VCaP (cell line): ENCODE measurements around the gene SLC31A2.

Source experiments
- H3K27ac ChIP-seq: fragments of 450-650 bp; 2 replicates; pipeline ENCODE4 v1.5.1; 2017
- TF ChIP-seq, protein P1 (sequence below): fragments of 450-650 bp; conservative IDR thresholded peaks from 2 replicates; pipeline ENCODE4 v1.5.1; 2017; ENCODE audit warnings: mild to moderate bottlenecking, moderate library complexity

SLC31A2 gene

DNA sequence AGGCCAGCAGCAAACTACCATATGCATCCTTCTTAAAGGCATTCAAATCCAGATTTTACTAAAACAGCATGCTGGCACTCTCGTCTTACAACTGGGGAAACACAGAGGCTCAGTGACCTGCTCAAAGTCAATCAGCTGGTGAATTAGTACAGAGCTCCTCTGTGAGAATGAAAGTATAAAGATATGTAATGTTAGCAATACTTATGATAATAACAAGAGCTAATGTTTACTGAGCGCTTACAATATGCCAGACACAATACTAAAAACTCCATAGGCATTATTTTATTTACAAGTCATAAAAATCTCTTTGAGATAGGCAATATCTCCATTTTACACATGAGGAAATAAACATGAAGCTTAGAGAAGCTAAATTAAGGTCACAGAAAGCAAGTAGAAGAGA, 41.6 kb downstream of the SLC31A2 start:
- TF ChIP-seq, protein P1, sequence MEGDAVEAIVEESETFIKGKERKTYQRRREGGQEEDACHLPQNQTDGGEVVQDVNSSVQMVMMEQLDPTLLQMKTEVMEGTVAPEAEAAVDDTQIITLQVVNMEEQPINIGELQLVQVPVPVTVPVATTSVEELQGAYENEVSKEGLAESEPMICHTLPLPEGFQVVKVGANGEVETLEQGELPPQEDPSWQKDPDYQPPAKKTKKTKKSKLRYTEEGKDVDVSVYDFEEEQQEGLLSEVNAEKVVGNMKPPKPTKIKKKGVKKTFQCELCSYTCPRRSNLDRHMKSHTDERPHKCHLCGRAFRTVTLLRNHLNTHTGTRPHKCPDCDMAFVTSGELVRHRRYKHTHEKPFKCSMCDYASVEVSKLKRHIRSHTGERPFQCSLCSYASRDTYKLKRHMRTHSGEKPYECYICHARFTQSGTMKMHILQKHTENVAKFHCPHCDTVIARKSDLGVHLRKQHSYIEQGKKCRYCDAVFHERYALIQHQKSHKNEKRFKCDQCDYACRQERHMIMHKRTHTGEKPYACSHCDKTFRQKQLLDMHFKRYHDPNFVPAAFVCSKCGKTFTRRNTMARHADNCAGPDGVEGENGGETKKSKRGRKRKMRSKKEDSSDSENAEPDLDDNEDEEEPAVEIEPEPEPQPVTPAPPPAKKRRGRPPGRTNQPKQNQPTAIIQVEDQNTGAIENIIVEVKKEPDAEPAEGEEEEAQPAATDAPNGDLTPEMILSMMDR: no peak
- peak overlapping the region; percentile 1; the same call in 1 of the 2 replicates for H3K27ac ChIP-seq

DNA sequence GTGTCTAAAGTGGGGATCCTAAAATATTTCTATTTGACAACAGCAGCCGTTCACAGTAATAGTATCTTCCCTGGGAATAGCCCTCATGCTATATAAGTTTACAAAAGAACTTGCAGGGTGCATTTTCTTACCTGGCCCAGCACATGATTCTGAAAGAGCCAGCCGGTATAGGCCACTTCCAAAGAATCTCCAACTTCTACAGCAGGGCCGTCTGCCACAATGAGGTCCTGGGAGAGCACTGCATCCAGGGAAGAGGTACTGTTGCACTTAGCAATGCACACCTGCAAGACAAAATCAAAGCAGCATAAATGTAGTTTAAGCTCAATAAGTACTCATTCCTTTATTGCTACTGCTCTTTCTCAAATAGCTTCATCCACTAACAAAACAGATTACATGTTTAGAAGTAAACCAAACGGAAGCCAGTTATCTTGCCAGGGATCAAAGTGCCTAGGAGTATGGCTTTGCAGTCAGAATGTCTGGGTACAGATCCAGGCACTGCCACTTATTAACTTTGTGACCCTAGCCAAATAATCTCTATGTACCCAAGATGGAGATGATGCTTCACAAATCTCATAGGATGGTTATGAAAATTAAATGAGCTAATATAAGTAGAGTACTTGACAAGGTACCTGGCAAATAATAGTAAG, 49.0 kb downstream of the SLC31A2 start:
- no peak overlapping the region for H3K27ac ChIP-seq
- TF ChIP-seq, protein P1: no peak

- H3K27ac ChIP-seq: no peak overlapping the region
- TF ChIP-seq, protein P1: no peak
These were observed 54.6 kb downstream of the SLC31A2 start for GRCh38 chr9:113205432-113205831.

- TF ChIP-seq, protein P1: no peak
- H3K27ac ChIP-seq: no peak overlapping the region
These were observed 55.1 kb downstream of the SLC31A2 start for GRCh38 chr9:113205861-113206260.

DNA sequence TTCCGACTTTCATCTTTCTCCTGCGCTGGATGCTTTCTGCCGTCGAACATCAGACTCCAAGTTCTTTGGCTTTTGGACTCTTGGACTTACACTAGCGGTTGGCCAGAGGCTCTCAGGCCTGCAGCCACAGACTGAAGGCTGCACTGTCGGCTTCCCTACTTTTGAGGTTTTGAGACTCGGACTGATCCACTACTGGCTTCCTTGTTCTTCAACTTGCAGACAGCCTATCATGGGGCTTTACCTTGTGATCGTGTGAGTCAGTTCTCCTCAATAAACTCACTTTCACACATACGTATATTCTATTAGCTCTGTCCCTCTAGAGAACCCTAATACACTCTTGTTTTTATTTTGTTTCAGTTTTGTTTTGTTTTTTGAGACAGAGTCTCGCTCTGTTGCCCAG, 60.0 kb downstream of the SLC31A2 start:
- no peak overlapping the region for H3K27ac ChIP-seq
- TF ChIP-seq, protein P1: no peak
